SIG-M5 (cell line): ENCODE measurements around the gene ST8SIA1.

Experiments used
- DNase-seq: peaks from one replicate; lab custom pipeline; 2025; lab: John Stamatoyannopoulos, UW

Gene ST8SIA1

GRCh38 chr12:22283006-22283506, 51.5 kb downstream of the ST8SIA1 start:
- DNase-seq, result no peak

DNA sequence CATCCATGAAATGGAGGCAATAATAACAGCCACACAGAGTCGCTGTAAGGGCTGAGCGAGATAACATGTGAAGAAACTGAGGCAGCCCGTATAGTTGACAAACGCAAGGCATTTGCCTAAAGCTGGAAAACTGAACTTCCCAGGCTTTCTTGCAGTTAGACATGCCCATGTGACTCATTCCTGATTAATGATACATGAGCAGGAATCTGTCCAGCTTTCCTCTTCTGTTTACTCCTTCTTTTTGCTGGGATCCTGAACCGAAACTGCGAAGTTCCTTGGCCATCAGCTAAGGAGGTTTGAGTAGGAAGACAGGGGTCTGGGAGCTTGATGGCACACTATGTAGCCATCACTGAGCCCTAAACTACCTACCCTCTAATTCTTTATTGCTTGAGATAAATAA, 52.2 kb downstream of the ST8SIA1 start:
- no peak for DNase-seq

GRCh38 chr12:22276867-22277266, 57.6 kb downstream of the ST8SIA1 start:
- DNase-seq, result no peak

DNA sequence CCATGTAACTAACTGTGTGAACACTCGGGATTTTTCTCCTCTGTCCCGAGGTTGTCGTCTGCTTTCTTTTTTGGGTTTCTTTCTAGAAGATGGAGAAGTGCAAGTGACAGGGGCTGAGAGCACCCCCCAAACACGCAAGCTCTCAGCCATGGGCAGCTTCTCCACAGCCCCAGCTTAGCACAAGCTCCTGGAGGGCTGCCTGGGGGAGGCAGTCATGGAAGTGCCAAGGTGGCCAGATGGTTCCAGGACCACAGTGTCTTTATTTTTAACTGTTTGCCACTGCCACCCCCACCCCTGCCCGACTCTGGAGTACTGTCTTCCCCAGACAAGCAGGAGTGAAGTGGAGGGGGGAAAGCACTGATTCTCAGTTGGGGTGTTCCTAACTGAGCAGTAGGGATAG, 58.2 kb downstream of the ST8SIA1 start:
- no peak for DNase-seq

- no peak for DNase-seq
Observed at GRCh38 chr12:22275843-22276242, 58.7 kb downstream of the ST8SIA1 start.

DNA sequence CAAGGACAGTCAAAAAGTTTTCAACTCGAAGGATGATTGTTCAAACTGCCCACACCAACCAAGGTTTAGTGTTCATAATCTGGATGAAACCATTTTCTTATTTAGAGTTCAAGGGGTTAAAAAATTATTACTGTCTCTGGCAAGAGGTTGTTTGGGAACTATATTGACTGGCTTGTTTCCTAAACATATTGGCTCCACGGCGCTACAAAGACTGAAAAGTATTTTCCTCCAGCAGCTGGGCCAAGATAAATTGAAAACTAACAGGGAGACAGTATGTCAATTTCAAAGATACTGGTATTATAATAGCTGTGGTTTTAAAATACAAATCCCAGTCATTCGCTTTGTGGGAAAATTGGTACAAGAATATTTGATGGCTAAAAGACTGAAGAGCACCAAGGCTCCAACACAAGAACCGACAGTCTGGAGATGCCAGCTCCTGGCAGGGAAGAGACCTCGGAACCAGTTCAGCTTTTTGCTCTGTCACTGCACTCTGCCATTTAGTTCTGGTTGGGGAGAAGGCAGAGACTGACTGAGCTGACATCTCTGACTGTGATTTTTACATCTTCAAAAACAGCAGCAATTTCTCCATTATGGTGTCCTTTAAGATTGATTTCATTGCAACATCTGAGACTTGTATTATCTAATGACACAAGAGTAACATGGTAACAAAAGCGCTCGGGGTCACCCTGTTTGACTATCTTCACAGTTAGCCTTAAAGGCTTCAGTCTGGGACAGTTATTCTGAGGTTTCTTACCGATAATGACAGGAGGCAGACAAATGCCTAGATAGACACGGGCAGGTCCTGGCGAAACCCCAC, 62.0 kb downstream of the ST8SIA1 start:
- DNase-seq, result no peak

DNA sequence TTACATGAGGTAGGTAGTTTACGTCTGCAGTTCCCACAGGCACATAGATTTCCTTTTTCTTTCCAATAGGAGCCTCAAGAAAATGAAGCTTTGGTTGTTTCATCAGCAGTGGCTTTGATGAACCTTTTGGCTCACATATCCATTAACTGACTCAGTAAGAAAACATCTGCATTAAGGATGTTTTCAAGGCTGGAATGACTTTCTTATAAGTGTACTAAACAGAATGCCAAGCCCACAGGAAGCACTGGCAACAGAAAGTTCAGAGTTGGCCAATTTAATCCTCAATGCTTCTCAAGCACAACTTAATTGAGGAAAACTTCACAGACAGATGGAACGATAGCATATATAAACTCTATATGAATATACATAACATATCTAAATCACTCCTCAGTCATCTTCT, 63.5 kb downstream of the ST8SIA1 start:
- no peak for DNase-seq

- no peak for DNase-seq
Observed at GRCh38 chr12:22268973-22269372, 65.5 kb downstream of the ST8SIA1 start.

- DNase-seq, result no peak
Observed at GRCh38 chr12:22268406-22268805, 66.1 kb downstream of the ST8SIA1 start.

GRCh38 chr12:22266101-22266500, 68.4 kb downstream of the ST8SIA1 start:
- DNase-seq, result no peak

- no peak for DNase-seq
Observed at GRCh38 chr12:22264380-22264779, 70.1 kb downstream of the ST8SIA1 start.

DNA sequence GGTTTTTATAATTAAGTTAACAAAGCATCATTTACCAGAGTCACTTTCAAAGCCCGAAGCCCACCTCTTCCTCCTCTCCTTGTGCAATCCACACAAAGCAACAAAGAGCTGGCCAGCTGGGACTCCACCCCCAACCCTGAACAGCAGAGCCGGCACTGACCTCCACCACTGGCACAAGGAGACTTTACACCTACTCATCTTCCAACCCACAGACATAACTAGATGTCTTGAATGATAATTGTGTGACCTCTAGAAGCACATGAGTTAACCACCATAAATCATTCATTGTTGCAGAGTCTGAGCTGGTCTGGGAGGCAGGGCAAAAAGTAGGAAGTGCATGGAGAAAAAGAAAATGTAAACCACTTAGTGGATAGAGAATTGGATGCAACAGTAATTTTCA, 72.2 kb downstream of the ST8SIA1 start:
- no peak for DNase-seq

- no peak for DNase-seq
Observed at GRCh38 chr12:22257100-22257499, 77.4 kb downstream of the ST8SIA1 start.

- no peak for DNase-seq
Observed at GRCh38 chr12:22256605-22257004, 77.9 kb downstream of the ST8SIA1 start.

- no peak for DNase-seq
Observed at GRCh38 chr12:22256041-22256441, 78.5 kb downstream of the ST8SIA1 start.

- no peak for DNase-seq
Observed at GRCh38 chr12:22255097-22255496, 79.4 kb downstream of the ST8SIA1 start.

DNA sequence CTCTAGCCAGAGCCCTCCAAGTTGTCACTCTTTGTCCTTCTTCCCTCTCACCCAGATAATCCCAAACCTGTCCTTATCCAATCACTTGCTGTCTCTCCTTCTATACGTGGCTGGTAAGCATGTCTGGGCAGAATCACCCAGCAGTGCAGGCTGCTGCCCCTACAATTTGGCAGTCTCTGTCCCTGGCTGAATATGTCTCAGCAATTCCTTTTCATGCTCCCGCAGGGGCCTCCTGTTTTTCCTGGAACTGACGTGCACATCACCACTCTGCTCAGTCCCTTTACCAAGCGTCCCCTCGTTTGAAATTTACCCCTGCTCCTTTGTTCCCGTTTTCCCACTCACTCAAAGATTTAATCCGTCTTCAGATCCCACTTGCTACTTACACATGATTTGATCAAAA, 80.0 kb downstream of the ST8SIA1 start:
- no peak for DNase-seq

DNA sequence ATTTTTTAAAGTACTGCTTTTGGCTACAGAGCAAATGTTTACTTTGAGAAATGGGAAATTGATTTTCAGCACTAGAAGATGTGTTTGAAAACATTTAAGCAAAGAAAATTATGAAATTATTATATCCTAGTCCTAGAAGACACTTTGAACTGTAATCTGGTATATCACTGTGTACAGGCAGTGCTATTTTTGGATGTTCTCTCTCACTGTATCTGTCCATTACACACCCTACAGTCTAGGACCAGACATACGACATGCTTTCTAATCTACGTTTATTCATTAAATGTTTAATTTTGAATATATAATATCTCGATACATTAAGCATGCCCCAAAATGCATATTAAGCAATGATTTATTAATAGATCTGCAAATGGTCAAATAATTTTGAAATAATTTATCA, 82.5 kb downstream of the ST8SIA1 start:
- no peak for DNase-seq

DNA sequence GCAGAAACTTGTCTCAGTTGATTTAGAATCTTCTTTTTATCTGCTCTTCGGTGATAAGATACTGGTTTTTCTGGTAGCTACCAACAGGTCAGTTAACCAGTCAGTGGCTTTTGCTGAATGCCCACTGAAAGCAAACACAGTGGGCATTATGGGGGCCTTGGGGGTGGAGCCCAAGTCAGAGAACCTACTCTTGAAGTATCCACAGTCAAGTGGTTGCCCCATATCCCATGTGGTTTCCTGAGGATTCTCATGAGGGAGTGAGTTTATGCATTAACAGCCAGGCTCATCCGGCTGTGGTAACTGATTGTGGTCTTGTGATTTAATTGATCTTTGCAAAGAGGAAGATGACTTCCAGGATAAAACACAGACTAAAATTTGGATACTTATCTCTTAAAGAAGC, 83.7 kb downstream of the ST8SIA1 start:
- DNase-seq, result no peak

DNA sequence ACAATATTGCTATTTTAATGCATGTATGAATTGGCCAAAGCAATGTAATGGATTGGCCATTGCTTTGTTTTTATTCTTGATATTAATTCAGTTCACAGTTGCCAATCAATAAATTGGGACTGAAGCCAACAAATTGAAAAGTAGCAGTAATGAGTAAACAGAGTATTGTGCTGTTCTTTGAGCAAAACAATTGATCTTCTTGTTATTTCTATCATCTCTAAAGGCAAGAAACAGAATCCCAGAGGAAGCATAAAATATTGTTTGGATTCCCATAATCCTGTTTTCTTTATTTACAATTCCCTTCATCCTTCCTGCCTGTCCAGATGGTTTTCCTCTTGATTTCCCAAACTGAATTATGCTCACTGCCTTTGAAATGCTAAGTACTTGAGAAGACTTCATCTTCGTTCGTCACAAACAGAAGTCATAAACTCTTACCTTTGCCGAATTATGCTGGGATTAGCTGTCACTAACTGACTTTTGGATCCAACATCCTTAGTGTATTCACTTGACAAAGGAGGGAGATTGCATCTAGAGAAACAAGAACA, 85.9 kb downstream of the ST8SIA1 start:
- DNase-seq, result no peak

- DNase-seq, result no peak
Observed at GRCh38 chr12:22248121-22248520, 86.4 kb downstream of the ST8SIA1 start.

GRCh38 chr12:22246217-22246846, 88.2 kb downstream of the ST8SIA1 start:
- DNase-seq, result no peak

DNA sequence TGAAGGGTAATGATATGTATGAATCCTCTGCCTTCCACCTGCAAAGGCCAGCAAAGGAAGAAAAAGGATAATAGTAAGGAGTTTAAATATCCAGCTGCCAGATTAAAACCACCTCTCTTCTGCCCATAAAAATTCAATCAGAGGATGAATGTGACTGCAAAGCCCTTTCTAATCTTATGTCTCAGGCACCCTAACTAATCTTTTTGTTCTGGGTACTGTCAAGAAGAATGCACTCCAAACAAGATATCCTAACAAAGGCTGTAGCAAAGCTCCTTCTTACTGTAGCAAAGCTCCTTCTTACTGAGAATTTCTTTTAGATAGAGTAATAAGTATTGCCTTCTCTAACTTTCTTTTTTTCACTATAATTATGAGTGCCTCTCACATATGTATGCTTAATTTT, 91.8 kb downstream of the ST8SIA1 start:
- DNase-seq, result no peak
